Islet precursor cell (in vitro differentiated cells): Measurements from ENCODE around the gene SORCS2.

Experiments
- DNase-seq: peaks from one replicate; pipeline ENCODE4 v3.0.0-alpha.2; 2018

Gene SORCS2

GRCh38 chr4:7709431-7709830 is 517.1 kb downstream of the SORCS2 start:
- no peak for DNase-seq

GRCh38 chr4:7710126-7710525 is 517.8 kb downstream of the SORCS2 start:
- no peak for DNase-seq

GRCh38 chr4:7710576-7711306 is 518.4 kb downstream of the SORCS2 start:
- DNase-seq: no peak

- no peak for DNase-seq
Measured at GRCh38 chr4:7711307-7711963, 519.1 kb downstream of the SORCS2 start.

DNA sequence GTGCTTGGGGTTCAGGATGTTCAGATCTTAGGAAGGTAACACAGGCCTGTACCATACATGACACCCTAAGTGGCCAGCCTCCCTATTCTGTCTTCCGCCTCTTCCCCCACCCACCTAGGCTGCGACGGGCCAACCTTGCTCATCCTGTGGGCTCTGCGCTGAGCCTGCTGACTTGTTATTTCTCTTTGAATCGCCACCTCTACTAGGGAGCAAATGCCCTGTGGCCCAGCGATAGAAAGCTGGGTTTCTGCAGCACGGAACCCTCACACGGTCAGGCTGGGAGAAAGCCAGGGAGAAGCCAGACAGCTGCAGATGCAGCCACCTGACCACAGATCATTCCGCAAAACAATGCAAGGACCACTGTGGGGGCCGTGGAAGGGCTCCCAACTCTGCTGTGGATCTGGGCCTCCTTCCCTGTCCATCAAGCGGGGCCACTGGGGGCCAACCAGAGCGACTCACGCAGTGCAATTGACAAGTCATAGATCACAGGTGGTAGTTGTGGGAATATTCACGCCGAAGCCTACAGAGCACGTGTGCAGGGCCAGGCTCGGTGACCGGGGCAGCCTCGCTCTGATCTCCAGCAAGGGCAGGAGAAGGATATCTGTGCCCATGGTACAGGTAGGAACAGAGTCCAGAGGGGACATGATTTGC is 519.8 kb downstream of the SORCS2 start:
- no peak for DNase-seq

- DNase-seq: no peak
Measured at GRCh38 chr4:7713757-7714156, 521.4 kb downstream of the SORCS2 start.

DNA sequence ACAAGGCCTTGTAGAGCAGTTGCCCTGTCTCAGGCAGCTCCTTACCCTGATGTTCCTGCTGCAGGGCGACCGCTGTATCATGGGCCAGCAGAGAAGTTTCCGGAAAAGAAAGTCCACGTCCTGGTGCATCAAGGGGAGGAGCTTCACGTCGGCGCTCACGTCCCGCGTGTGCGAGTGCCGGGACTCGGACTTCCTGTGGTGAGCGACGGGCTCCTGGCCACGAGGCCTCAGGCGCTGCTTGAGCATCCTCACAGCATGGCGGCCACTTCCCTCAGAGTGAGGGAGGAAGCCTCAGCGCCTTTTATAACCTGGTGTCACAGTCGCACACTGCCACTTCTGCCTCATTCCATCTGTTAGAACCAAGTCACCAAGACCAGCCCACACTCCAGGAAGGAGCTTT is 521.8 kb downstream of the SORCS2 start:
- no peak for DNase-seq

- no peak for DNase-seq
Measured at GRCh38 chr4:7714738-7715137, 522.4 kb downstream of the SORCS2 start.

DNA sequence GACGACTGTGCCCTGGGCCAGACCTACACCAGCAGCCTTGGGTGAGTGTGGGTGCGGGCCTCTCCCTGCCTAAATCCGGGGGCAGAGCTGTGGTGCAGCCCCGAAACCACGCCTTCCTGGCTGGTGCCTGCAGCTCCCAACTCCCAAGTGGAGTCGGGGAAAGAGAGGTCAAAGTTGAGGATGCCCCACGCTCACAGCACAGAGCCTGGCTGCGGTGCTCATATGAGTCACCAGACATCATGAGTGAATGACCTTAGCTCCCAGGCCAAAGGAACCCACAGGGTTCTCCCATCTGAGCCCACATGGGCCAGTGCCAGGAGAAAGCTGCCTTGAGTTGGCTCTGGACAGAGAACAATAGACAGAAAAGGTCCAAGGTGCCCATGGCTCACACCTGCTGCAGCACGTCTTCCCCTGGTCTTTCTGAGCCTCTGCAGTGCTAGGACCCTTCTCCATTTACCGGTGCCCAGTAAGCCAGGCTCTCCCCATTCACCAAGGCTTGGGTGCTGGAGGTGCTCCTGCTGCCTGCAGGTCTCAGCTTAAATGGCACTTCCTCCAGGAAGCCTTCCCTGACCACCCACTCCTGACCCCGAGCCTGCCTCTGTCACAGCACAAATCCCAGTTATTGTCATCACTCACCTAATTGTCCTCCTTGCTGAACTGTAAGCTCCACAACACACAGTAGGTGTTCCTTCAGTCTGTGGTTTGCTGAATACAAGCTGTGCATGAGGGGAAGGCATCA is 523.1 kb downstream of the SORCS2 start:
- DNase-seq: no peak

- DNase-seq: no peak
Measured at GRCh38 chr4:7716010-7716721, 523.8 kb downstream of the SORCS2 start.

- DNase-seq: no peak
Measured at GRCh38 chr4:7717161-7717560, 524.8 kb downstream of the SORCS2 start.

GRCh38 chr4:7717946-7718490 is 525.7 kb downstream of the SORCS2 start:
- DNase-seq: no peak

GRCh38 chr4:7719354-7720174 is 527.2 kb downstream of the SORCS2 start:
- DNase-seq: peak; percentile 84

DNA sequence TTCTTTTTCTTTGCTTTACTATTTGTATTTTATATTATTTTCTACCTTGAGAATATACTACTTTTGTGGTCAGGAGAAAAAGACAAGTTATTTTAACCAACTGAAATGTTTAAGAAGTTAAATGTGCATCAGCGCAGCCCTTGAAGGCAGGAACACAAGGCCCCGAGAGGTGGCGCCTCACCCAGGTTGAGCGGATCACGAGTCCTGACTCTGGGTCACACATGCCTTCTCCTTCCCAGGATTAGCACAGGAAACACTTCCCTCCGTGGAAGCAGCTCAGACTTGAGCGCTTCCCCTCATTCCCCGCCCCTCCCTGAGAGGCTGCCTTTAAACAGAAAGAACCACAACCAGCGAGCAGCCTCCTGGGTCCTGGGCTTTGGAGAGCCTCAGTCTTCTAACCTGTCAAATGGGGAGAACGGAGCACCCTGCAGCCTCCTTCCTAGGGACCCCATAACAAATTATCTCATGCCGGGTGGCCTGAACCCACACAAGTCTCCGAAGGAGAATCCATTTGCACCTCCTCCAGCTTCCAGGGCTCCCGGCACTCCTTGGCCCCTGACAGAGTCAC is 529.7 kb downstream of the SORCS2 start:
- no peak for DNase-seq

DNA sequence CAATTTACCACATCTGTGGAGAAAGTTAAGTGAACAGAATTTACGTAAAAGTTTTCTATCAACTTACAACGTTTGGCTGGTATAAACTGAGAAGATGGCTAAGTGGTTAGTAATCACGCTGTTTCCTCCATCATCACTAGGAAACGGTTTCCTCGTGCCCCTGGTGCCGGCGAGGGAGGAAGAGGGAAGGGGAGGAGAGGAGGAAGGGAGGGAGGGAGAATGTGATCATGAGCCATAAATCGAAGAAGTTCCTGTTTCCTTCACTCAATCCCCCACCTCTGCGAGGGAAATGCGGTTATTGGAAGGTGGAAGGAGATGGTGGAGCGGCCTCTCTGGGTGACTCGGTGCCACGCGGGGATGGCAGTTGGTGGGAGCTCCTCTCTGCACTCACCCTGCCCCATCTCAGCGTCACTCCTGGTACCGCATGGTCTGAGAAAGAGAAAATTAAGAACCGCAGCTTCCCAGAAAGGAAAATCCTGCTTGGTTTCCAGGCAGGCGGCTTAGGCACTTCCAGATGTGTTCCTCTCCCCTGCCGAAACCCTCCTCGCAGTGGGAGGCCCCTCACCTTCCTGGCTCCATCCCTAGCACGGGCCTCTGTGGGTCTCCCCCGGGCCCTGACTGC is 530.5 kb downstream of the SORCS2 start:
- DNase-seq: no peak

- DNase-seq: no peak
Measured at GRCh38 chr4:7723625-7724024, 531.3 kb downstream of the SORCS2 start.

- DNase-seq: no peak
Measured at GRCh38 chr4:7725951-7726350, 533.6 kb downstream of the SORCS2 start.

GRCh38 chr4:7726665-7727413 is 534.5 kb downstream of the SORCS2 start:
- DNase-seq: no peak

DNA sequence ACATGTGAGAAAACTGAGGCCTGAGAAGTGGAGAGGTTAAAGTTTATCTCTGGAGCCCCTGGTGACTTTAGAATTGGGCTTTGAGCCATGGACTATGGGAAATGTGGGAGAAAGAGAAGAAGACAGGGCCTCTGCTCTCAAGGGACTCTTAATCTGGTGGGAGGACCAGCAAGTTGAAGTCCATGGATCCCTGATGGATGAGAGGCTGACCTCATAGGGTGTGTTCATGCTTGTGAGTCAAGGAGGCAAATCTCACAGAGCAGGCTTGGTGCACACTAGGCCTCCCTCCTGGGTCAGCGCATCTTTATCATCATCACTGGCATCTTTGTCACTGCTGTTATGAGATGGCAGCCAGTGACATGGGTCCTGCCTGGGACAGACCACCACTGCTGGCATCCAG is 535.4 kb downstream of the SORCS2 start:
- DNase-seq: no peak

DNA sequence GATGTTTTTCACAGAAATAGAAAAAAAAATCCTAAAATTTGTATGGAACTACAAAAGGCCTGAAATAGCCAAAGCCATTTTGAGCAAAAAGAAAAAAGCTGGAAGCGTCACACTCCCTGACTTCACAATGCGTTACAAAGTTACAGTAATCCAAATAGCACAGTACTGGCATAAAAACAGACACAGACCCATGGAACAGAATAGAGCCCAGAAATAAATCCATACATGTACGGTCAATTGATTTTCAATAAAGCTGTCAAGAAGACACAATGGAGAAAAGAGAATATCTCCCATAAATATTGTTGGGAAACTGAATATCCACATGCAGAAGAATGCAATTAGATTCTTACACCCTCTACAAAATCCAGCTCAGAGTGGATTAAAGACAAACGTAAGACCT is 539.1 kb downstream of the SORCS2 start:
- DNase-seq: no peak
